ENCODE measurements around the gene PTGS2. TPM values are rescaled to one million over a fixed set of nuclear protein-coding genes. Genes with fewer than 3 reads are reported as not detected.

Gene PTGS2
- total RNA-seq, 2 donors from 2014 or later = 0.09 to 0.15 TPM

- 93% methylated on average over 7 of the region's 8 CpGs for WGBS, 2 experiments (ENCODE audit: insufficient coverage in 1 of 2, insufficient read length in 1 of 2)
- Mint-ChIP-seq H3K9me3 (no peaks in the 10 kb centered on the region), H3K27me3 (ENCODE audit: insufficient read depth) (no peaks in the 10 kb centered on the region), H3K36me3 (ENCODE audit: low read depth) (no peaks in the 10 kb centered on the region), H3K4me1 (no peaks in the 10 kb centered on the region), H3K4me3 (no peak overlapping the region), H3K27ac (no peak overlapping the region)
- Histone ChIP-seq H3K36me3 (ENCODE audit: control insufficient read depth, insufficient read depth, low read length) (no peaks in the 10 kb centered on the region), H3K9me3 (ENCODE audit: control insufficient read depth, low read length) (no peaks in the 10 kb centered on the region), H3K4me3 (ENCODE audit: low read length) (no peak overlapping the region), H3K4me1 (ENCODE audit: control insufficient read depth, insufficient read depth, low read length) (peaks cover 2% of the 10 kb centered on the region), H3K27me3 (ENCODE audit: control insufficient read depth, insufficient read depth, low read length, poor library complexity, severe bottlenecking) (no peaks in the 10 kb centered on the region), H3K9ac (ENCODE audit: extremely low read depth, low read length, poor library complexity, severe bottlenecking) (no peak overlapping the region), H3K27ac (ENCODE audit: low read depth, low read length) (no peak overlapping the region)
- no peak for TF ChIP-seq CTCF (conservative IDR thresholded peaks at IDR 0.05)
- DNase-seq = no peak
Observed at GRCh38 chr1:186703209-186703766, 23.1 kb upstream of the PTGS2 start.

- Histone ChIP-seq H3K4me1 (ENCODE audit: control insufficient read depth, insufficient read depth, low read length) (no peaks in the 10 kb centered on the region), H3K4me3 (ENCODE audit: low read length) (no peak overlapping the region), H3K36me3 (ENCODE audit: control insufficient read depth, insufficient read depth, low read length) (no peaks in the 10 kb centered on the region), H3K27me3 (ENCODE audit: control insufficient read depth, insufficient read depth, low read length, poor library complexity, severe bottlenecking) (no peaks in the 10 kb centered on the region), H3K9me3 (ENCODE audit: control insufficient read depth, low read length) (no peaks in the 10 kb centered on the region), H3K27ac (ENCODE audit: low read depth, low read length) (no peak overlapping the region), H3K9ac (ENCODE audit: extremely low read depth, low read length, poor library complexity, severe bottlenecking) (no peak overlapping the region)
- H3K9me3 Mint-ChIP-seq = no peaks in the 10 kb centered on the region
- H3K36me3 Mint-ChIP-seq (ENCODE audit: low read depth) = no peaks in the 10 kb centered on the region
- H3K4me3 Mint-ChIP-seq = no peak overlapping the region
- no peaks in the 10 kb centered on the region for H3K4me1 Mint-ChIP-seq
- no peak overlapping the region for H3K27ac Mint-ChIP-seq
- 78% methylated on average over 1 of the region's 2 CpGs; no CpG with 5 or more reads in 1 of the 2 experiments for WGBS, 2 experiments (ENCODE audit: insufficient coverage in 1 of 2, insufficient read length in 1 of 2)
- DNase-seq = no peak
- H3K27me3 Mint-ChIP-seq (ENCODE audit: insufficient read depth) = no peaks in the 10 kb centered on the region
- no peak for TF ChIP-seq CTCF (conservative IDR thresholded peaks at IDR 0.05)
Observed at GRCh38 chr1:186700722-186701121, 20.5 kb upstream of the PTGS2 start.

- no peaks in the 10 kb centered on the region for H3K36me3 ChIP-seq (ENCODE audit: control insufficient read depth, insufficient read depth, low read length)
- H3K4me3 ChIP-seq (ENCODE audit: low read length) = no peak overlapping the region
- H3K36me3 Mint-ChIP-seq (ENCODE audit: low read depth) = no peaks in the 10 kb centered on the region
- WGBS, 2 experiments (ENCODE audit: insufficient coverage in 1 of 2, insufficient read length in 1 of 2) = 100% methylated on average over 2 of the region's 2 CpGs; no CpG with 5 or more reads in 1 of the 2 experiments
- H3K9me3 ChIP-seq (ENCODE audit: control insufficient read depth, low read length) = no peaks in the 10 kb centered on the region
- no peak overlapping the region for H3K4me3 Mint-ChIP-seq
- H3K27ac Mint-ChIP-seq = no peak overlapping the region
- no peak overlapping the region for H3K27ac ChIP-seq (ENCODE audit: low read depth, low read length)
- H3K27me3 Mint-ChIP-seq (ENCODE audit: insufficient read depth) = no peaks in the 10 kb centered on the region
- H3K9me3 Mint-ChIP-seq = no peaks in the 10 kb centered on the region
- TF ChIP-seq CTCF (conservative IDR thresholded peaks at IDR 0.05) = no peak
- no peaks in the 10 kb centered on the region for H3K4me1 Mint-ChIP-seq
- no peak overlapping the region for H3K9ac ChIP-seq (ENCODE audit: extremely low read depth, low read length, poor library complexity, severe bottlenecking)
- no peaks in the 10 kb centered on the region for H3K4me1 ChIP-seq (ENCODE audit: control insufficient read depth, insufficient read depth, low read length)
- no peaks in the 10 kb centered on the region for H3K27me3 ChIP-seq (ENCODE audit: control insufficient read depth, insufficient read depth, low read length, poor library complexity, severe bottlenecking)
- DNase-seq = no peak
Observed at GRCh38 chr1:186699519-186699918, 19.3 kb upstream of the PTGS2 start.

All from endodermal cell (in vitro differentiated cells).